MCF 10A (cell line): ENCODE data around the gene MST1. TPM values are rescaled to one million over a fixed set of nuclear protein-coding genes. Genes with fewer than 3 reads are reported as not detected.

Experiments
- BruUV-seq: library from RNA; stranded (reverse); fragments of 400-500 nt; replicated peaks from 2 replicates; lab custom pipeline; 2021; lab: Mats Ljungman, UMichigan
- CTCF ChIA-PET: fragments of 300-600 bp; sonication (Branson Sonifier 250); formaldehyde crosslinking; extraction: SDS; loops from one replicate; lab custom pipeline; 2021; ENCODE audit warnings: antibody characterized with exemption, inconsistent platforms; lab: Yijun Ruan, JAX
- POLR2A ChIA-PET: fragments of 300-600, 350-650 bp; sonication (Branson Sonifier 250); formaldehyde crosslinking; extraction: SDS; loops from one replicate; lab custom pipeline; 2020; ENCODE audit warnings: antibody characterized with exemption, inconsistent platforms; lab: Yijun Ruan, JAX
- DNase-seq: peaks from one replicate; pipeline ENCODE4 v3.0.0-alpha.2; 2018; ENCODE audit not compliant: unreplicated experiment
- H3K27ac Mint-ChIP-seq: one replicate; pipeline ENCODE4 v1.8.0; 2022; ENCODE audit warnings: mild to moderate bottlenecking, low read depth, mixed read lengths; ENCODE audit not compliant: unreplicated experiment
- H3K27me3 Mint-ChIP-seq: one replicate; pipeline ENCODE4 v1.8.0; 2022; ENCODE audit warnings: mixed read lengths; ENCODE audit not compliant: insufficient read depth, unreplicated experiment
- H3K36me3 Mint-ChIP-seq: one replicate; pipeline ENCODE4 v1.8.0; 2022; ENCODE audit warnings: mild to moderate bottlenecking, moderate library complexity, mixed read lengths; ENCODE audit not compliant: insufficient read depth, unreplicated experiment
- H3K4me1 Mint-ChIP-seq: one replicate; pipeline ENCODE4 v1.8.0; 2022; ENCODE audit warnings: mixed read lengths; ENCODE audit not compliant: insufficient read depth, unreplicated experiment
- H3K4me3 Mint-ChIP-seq: one replicate; pipeline ENCODE4 v1.8.0; 2022; ENCODE audit warnings: mild to moderate bottlenecking, moderate library complexity, mixed read lengths; ENCODE audit not compliant: unreplicated experiment
- H3K9me3 Mint-ChIP-seq: one replicate; pipeline ENCODE4 v1.8.0; 2022; ENCODE audit warnings: mixed read lengths; ENCODE audit not compliant: unreplicated experiment
- intact Hi-C: fragments of 100-400 bp; cut with micrococcal nuclease; formaldehyde crosslinking; loops from 2 replicates; pipeline ENCODE4 v1.14.1; 2022
- total RNA-seq: library from RNA; stranded (reverse); gene quantifications from 2 replicates; pipeline ENCODE4 v1.2.3, GENCODE V29; 2022
- TF ChIP-seq, protein P1 (sequence below): fragments of 200-600 bp; IDR thresholded peaks from one replicate; pipeline ENCODE4 v1.8.0; 2022; ENCODE audit warnings: antibody characterized with exemption, mild to moderate bottlenecking; ENCODE audit not compliant: unreplicated experiment

MST1 gene
- total RNA-seq, 1 experiment from 2014 or later = 18.2 TPM

DNA sequence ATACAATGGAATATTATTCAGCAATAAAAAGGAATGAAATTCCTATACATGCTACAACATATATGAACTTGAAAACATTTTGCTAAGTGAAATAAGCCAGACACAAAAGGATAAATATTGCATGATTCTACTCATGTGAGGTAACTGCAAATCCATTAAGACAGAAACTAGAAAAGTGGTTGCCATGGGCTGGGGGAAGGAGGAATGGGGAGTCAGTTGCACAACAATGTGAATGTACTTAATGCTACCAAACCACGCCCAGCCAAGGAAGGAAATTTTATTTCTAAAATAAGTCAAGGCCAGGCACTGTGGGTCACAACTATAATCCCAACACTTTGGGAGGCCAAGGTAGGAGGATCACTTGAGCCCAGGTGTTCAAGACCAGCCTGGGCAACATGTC lies 44.3 kb upstream of the MST1 start:
- BruUV-seq = no TSS peak
- CTCF ChIA-PET = no interaction called here
- Mint-ChIP-seq H3K27me3 (no peaks in the 10 kb centered on the region), H3K4me1 (peaks cover 6% of the 10 kb centered on the region), H3K36me3 (peaks cover 77% of the 10 kb centered on the region), H3K9me3 (no peaks in the 10 kb centered on the region), H3K27ac (no peak overlapping the region), H3K4me3 (no peak overlapping the region)
- TF ChIP-seq, protein P1, sequence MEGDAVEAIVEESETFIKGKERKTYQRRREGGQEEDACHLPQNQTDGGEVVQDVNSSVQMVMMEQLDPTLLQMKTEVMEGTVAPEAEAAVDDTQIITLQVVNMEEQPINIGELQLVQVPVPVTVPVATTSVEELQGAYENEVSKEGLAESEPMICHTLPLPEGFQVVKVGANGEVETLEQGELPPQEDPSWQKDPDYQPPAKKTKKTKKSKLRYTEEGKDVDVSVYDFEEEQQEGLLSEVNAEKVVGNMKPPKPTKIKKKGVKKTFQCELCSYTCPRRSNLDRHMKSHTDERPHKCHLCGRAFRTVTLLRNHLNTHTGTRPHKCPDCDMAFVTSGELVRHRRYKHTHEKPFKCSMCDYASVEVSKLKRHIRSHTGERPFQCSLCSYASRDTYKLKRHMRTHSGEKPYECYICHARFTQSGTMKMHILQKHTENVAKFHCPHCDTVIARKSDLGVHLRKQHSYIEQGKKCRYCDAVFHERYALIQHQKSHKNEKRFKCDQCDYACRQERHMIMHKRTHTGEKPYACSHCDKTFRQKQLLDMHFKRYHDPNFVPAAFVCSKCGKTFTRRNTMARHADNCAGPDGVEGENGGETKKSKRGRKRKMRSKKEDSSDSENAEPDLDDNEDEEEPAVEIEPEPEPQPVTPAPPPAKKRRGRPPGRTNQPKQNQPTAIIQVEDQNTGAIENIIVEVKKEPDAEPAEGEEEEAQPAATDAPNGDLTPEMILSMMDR = no peak
- no peak for DNase-seq
- POLR2A ChIA-PET = no interaction called here
- intact Hi-C loops = no loop called here

DNA sequence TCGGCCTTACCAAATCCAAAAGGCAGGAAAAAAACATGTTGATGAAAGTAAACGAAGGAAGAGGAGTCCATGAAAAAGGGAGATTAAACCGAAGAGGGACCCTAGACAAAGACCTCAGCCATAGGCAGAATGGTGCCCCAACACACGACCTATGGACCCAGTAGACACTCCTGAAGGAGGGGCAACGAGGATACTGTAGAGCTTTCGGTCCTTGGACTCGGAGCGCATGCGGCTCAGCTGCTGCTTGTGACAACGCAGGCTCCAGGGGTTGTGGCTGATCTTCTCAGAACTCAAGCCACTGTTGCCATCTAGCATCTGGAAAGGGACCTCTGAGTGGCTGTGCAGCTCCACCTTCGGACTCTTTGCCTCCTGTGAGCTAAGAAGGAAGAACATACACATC lies 43.3 kb upstream of the MST1 start:
- no peaks in the 10 kb centered on the region for H3K27me3 Mint-ChIP-seq
- no peak overlapping the region for H3K27ac Mint-ChIP-seq
- H3K4me3 Mint-ChIP-seq = no peak overlapping the region
- H3K36me3 Mint-ChIP-seq = peaks cover 77% of the 10 kb centered on the region
- POLR2A ChIA-PET = interaction anchor here (0.6 to 0.9 kb wide), 2 partner anchors 53 to 140 kb away, joined by 3 read pairs; no protein-coding TSS in a partner anchor
- no peaks in the 10 kb centered on the region for H3K9me3 Mint-ChIP-seq
- TF ChIP-seq, protein P1 = no peak
- BruUV-seq = no TSS peak
- DNase-seq = no peak
- intact Hi-C loops = no loop called here
- CTCF ChIA-PET = interaction anchor here (0.6 kb wide), 1 partner anchor 41 kb away, joined by 4 read pairs; no protein-coding TSS in a partner anchor
- peaks cover 6% of the 10 kb centered on the region for H3K4me1 Mint-ChIP-seq

GRCh38 chr3:49729966-49730609 lies 40.8 kb upstream of the MST1 start:
- Mint-ChIP-seq H3K9me3 (no peaks in the 10 kb centered on the region), H3K27ac (no peak overlapping the region), H3K36me3 (peaks cover 69% of the 10 kb centered on the region), H3K4me1 (peaks cover 6% of the 10 kb centered on the region), H3K4me3 (no peak overlapping the region), H3K27me3 (no peaks in the 10 kb centered on the region)
- ChIA-PET POLR2A (interaction anchor here (0.6 to 2.0 kb wide), 2 partner anchors 15 to 202 kb away, joined by 3 to 8 read pairs; no protein-coding TSS in a partner anchor), CTCF (interaction anchor here (0.6 to 0.7 kb wide), 4 partner anchors 28 to 410 kb away, joined by 3 to 4 read pairs (median 3); no protein-coding TSS in a partner anchor)
- intact Hi-C loops = no loop called here
- TF ChIP-seq, protein P1 = no peak
- no peak for DNase-seq
- no TSS peak for BruUV-seq

DNA sequence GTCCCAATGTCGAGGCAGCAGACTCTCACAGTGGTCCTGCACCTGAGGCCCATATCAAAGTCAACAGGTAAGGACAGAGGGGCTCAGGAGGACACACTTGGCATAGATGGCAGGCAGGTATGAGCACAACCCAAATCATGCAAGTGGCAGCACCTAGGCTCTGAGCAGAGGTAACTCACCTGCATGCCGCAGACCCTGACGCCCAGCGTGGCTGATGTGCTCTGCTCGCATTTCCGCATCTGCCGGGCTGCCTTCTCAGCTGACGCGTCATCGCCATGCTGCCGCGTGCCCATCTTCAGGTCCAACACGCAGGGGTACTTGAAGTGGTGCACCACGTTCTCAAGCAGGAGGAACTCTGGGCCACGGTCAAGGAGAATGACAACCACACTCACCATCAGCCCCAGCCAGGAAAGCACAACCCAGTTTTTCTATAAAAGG lies 38.7 kb upstream of the MST1 start:
- BruUV-seq = no TSS peak
- H3K9me3 Mint-ChIP-seq = no peaks in the 10 kb centered on the region
- peaks cover 76% of the 10 kb centered on the region for H3K36me3 Mint-ChIP-seq
- DNase-seq = no peak
- no peak overlapping the region for H3K4me3 Mint-ChIP-seq
- H3K27ac Mint-ChIP-seq = no peak overlapping the region
- H3K4me1 Mint-ChIP-seq = peaks cover 8% of the 10 kb centered on the region
- intact Hi-C loops = no loop called here
- H3K27me3 Mint-ChIP-seq = no peaks in the 10 kb centered on the region
- CTCF ChIA-PET = interaction anchor here (0.6 kb wide), 2 partner anchors 26 to 111 kb away, joined by 3 read pairs; no protein-coding TSS in a partner anchor
- POLR2A ChIA-PET = interaction anchor here (2.0 kb wide), 1 partner anchor 17 kb away, joined by 8 read pairs; no protein-coding TSS in a partner anchor
- TF ChIP-seq, protein P1 = no peak
